RWPE2 (cell line): Measurements from ENCODE around the gene SULT2B1.

Experiments used
- ATAC-seq: fragments of 200-7000 bp; cut with Tn5 transposase; 3 replicates; pipeline ENCODE4 v1.9.1; 2021; ENCODE audit warnings: low read depth
- DNase-seq: peaks from one replicate; pipeline ENCODE4 v3.0.0-alpha.2; 2020; ENCODE audit warnings: low spot score
- H3K27ac ChIP-seq: fragments of 450-650 bp; 2 replicates; pipeline ENCODE4 v1.5.1; 2017; ENCODE audit warnings: mild to moderate bottlenecking; ENCODE audit not compliant: poor library complexity, severe bottlenecking
- H3K27me3 ChIP-seq: fragments of 250-450 bp; sonication (Bioruptor Pico); 2 replicates; pipeline ENCODE4 v1.5.1; 2021; ENCODE audit warnings: mild to moderate bottlenecking, moderate library complexity; ENCODE audit not compliant: insufficient read depth, poor library complexity, severe bottlenecking
- H3K36me3 ChIP-seq: fragments of 250-450 bp; sonication (Bioruptor Pico); 2 replicates; pipeline ENCODE4 v1.5.1; 2020; ENCODE audit warnings: low read depth, mild to moderate bottlenecking, moderate library complexity
- H3K4me1 ChIP-seq: fragments of 250-450 bp; sonication (Bioruptor Pico); 2 replicates; pipeline ENCODE4 v1.5.1; 2021; ENCODE audit warnings: mild to moderate bottlenecking, moderate library complexity; ENCODE audit not compliant: insufficient read depth, poor library complexity, severe bottlenecking
- H3K4me3 ChIP-seq: fragments of 250-450 bp; sonication (Bioruptor Pico); 2 replicates; pipeline ENCODE4 v1.5.1; 2021; ENCODE audit warnings: mild to moderate bottlenecking, moderate library complexity; ENCODE audit not compliant: severe bottlenecking
- H3K9me3 ChIP-seq: fragments of 250-450 bp; sonication (Bioruptor Pico); 2 replicates; pipeline ENCODE4 v1.5.1; 2021; ENCODE audit warnings: mild to moderate bottlenecking, moderate library complexity; ENCODE audit not compliant: severe bottlenecking
- TF ChIP-seq, protein P1 (sequence below): fragments of 450-650 bp; IDR thresholded peaks from one replicate; pipeline ENCODE4 v1.5.1; 2017; ENCODE audit warnings: mild to moderate bottlenecking, moderate library complexity; ENCODE audit not compliant: poor library complexity, severe bottlenecking

SULT2B1 gene

GRCh38 chr19:48556163-48556562 lies 4.2 kb downstream of the SULT2B1 start:
- H3K4me1 ChIP-seq: peaks cover 17% of the 10 kb centered on the region
- H3K9me3 ChIP-seq: no peaks in the 10 kb centered on the region
- ATAC-seq (peak; percentile 47), DNase-seq (no peak)
- H3K36me3 ChIP-seq: no peaks in the 10 kb centered on the region
- H3K27me3 ChIP-seq: no peaks in the 10 kb centered on the region
- no peak overlapping the region for H3K4me3 ChIP-seq
- TF ChIP-seq, protein P1, sequence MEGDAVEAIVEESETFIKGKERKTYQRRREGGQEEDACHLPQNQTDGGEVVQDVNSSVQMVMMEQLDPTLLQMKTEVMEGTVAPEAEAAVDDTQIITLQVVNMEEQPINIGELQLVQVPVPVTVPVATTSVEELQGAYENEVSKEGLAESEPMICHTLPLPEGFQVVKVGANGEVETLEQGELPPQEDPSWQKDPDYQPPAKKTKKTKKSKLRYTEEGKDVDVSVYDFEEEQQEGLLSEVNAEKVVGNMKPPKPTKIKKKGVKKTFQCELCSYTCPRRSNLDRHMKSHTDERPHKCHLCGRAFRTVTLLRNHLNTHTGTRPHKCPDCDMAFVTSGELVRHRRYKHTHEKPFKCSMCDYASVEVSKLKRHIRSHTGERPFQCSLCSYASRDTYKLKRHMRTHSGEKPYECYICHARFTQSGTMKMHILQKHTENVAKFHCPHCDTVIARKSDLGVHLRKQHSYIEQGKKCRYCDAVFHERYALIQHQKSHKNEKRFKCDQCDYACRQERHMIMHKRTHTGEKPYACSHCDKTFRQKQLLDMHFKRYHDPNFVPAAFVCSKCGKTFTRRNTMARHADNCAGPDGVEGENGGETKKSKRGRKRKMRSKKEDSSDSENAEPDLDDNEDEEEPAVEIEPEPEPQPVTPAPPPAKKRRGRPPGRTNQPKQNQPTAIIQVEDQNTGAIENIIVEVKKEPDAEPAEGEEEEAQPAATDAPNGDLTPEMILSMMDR: no peak
- H3K27ac ChIP-seq: peak overlapping the region; percentile 20

GRCh38 chr19:48556825-48557224 lies 4.9 kb downstream of the SULT2B1 start:
- DNase-seq: no peak
- no peak for ATAC-seq
- H3K9me3 ChIP-seq: no peaks in the 10 kb centered on the region
- H3K4me1 ChIP-seq: peaks cover 13% of the 10 kb centered on the region
- no peaks in the 10 kb centered on the region for H3K27me3 ChIP-seq
- H3K36me3 ChIP-seq: no peaks in the 10 kb centered on the region
- peak overlapping the region; percentile 20 for H3K27ac ChIP-seq
- TF ChIP-seq, protein P1: no peak
- no peak overlapping the region for H3K4me3 ChIP-seq

GRCh38 chr19:48558018-48558684 lies 6.2 kb downstream of the SULT2B1 start:
- no peak for ATAC-seq
- no peaks in the 10 kb centered on the region for H3K9me3 ChIP-seq
- no peaks in the 10 kb centered on the region for H3K36me3 ChIP-seq
- H3K4me1 ChIP-seq: peaks cover 10% of the 10 kb centered on the region
- H3K27ac ChIP-seq: no peak overlapping the region
- TF ChIP-seq, protein P1: no peak
- no peak overlapping the region for H3K4me3 ChIP-seq
- DNase-seq: no peak
- H3K27me3 ChIP-seq: no peaks in the 10 kb centered on the region

- no peaks in the 10 kb centered on the region for H3K27me3 ChIP-seq
- DNase-seq (no peak), ATAC-seq (no peak)
- peaks cover 12% of the 10 kb centered on the region for H3K4me1 ChIP-seq
- H3K4me3 ChIP-seq: no peak overlapping the region
- no peaks in the 10 kb centered on the region for H3K9me3 ChIP-seq
- H3K36me3 ChIP-seq: no peaks in the 10 kb centered on the region
- H3K27ac ChIP-seq: no peak overlapping the region
- TF ChIP-seq, protein P1: no peak
Observed at GRCh38 chr19:48560095-48560530, 8.1 kb downstream of the SULT2B1 start.

- H3K27ac ChIP-seq: no peak overlapping the region
- ATAC-seq (no peak), DNase-seq (no peak)
- no peak overlapping the region for H3K4me3 ChIP-seq
- no peaks in the 10 kb centered on the region for H3K9me3 ChIP-seq
- TF ChIP-seq, protein P1: no peak
- H3K36me3 ChIP-seq: no peaks in the 10 kb centered on the region
- no peaks in the 10 kb centered on the region for H3K27me3 ChIP-seq
- peaks cover 9% of the 10 kb centered on the region for H3K4me1 ChIP-seq
Observed at GRCh38 chr19:48561412-48561811, 9.4 kb downstream of the SULT2B1 start.
